ENCODE measurements around the gene SYTL2.

- no peak for TF ChIP-seq POLR2AphosphoS5 (IDR thresholded peaks at IDR 0.05; ENCODE audit: borderline replicate concordance, low read depth, low read length)
- no peak for TF ChIP-seq EZH2 (IDR thresholded peaks at IDR 0.05)
- no peak for TF ChIP-seq FOXP2 (optimal IDR thresholded peaks at IDR 0.05; ENCODE audit: control extremely low read depth, extremely low read length, insufficient read depth)
These were observed 105.1 kb downstream of the SYTL2 start for GRCh38 chr11:85705800-85706199.
